ENCODE measurements around the gene RAD51B.
"Not testable (repeated sequence)": the region's sequence is repeated elsewhere in the genome, so short reads cannot be mapped to it uniquely, and the experiment has no call there.

The RAD51B gene

DNA sequence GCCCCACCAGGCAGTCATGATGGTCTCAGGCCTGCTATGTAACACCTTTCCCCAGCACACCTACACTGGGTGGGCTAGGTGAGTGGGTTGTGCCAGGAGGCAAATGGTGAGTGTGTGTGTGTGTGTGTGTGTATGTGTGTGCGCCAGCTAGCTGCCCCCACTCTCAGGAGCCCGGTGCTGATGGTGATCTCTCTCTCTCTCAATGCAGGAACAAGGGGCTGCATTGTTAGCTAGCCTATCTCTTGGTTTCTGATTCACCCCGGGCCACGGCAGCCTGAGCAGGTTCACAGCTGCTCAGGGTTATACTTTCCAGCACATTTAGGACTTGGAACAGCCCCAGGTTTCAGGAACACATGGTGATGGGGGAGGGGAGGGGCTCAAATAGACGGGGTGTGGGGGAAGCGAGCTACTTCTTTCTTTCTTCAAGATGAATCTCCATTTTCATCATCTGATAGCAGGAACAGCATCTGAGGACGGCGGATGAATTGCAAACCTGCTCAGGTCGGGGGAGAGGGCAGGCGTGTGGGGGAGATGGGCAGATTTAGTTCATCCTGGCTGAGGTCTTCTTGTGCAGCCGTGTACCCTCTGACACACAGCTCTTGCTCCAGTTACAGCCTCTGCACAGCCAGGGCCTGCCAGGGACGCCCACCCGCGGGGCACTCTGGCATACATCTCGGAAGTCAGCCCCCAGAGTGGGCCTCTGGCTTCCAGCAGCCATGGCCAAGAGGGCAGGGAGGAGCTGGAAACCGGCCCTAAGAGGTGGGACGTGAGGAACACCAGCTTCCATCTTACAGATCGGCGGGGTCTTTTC lies 835.6 kb downstream of the RAD51B start:
- DNase-seq (ENCODE audit: low spot score), result no peak

DNA sequence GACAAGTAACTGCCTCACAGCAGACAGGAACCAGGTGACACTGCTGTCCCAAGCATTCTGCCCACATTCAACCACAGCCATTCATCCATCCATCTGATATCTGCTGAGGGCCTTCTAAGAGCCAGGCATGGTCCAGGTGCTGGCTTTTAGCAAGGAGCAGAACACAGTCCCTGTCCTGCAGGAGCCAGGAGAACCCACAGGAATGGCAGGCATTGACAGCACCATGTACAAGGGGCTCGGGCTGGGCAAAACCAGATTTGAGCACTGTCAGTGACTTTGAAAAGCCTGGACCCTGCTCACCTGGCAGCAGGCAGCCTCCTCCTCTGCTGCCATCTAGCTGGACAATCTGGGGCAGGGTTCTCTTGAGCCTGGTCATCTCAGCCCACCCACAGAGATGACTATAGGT lies 836.3 kb downstream of the RAD51B start:
- no peak for DNase-seq (ENCODE audit: low spot score)

DNA sequence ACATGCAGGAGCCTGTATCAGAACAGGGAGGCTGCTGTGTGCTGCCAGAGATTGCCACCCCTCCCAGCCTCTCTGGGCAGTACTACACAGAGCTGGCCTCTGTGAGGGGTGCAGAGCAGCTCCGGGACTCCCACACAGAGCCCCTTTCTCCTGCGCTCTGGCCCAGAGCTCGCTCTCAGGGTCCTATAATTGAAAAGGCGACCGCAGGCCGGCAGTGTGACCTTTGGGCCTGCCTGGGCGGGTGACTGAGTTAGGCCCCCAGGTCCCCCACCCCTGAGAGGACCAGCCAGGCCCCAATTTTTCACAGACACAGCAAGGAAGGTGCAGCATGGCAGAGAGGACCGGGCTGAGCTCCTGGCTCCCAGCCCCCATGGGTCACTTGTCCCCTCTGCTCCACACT lies 836.9 kb downstream of the RAD51B start:
- no peak for DNase-seq (ENCODE audit: low spot score)

DNA sequence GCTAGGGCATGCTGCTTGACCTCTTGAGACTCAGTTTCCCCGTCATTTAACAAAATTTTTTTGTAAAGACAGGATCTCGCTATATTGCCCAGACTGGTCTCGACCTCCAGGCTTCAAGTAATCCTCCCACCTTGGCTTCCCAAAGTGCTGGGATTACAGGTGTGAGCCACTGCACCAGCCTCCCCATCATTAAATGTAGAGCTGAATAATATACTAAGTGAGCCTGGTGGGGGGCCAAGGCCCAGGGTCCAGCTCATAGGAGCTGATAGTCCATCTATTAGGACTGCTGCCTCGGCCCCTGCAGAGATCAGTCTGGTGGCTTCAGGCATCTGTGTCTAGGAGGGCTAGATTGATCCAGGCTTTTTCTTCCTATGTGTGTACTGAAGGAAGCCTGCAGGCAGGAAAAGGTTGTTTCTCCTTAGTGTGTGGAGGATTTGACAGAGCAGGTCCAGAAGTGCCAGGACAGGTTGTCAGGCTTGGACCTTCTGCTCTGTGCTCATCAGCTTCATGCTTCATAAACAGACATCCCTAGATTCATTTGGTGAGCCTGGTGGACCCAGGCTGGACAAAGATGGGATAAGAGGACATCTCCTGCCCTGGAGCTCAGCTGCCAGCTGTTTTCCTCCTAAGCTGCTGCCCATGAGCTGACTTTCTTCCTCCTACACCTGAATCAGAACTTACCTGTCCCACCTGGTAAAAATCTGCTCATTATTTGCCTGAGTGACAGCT lies 837.9 kb downstream of the RAD51B start:
- DNase-seq (ENCODE audit: low spot score), result no peak

DNA sequence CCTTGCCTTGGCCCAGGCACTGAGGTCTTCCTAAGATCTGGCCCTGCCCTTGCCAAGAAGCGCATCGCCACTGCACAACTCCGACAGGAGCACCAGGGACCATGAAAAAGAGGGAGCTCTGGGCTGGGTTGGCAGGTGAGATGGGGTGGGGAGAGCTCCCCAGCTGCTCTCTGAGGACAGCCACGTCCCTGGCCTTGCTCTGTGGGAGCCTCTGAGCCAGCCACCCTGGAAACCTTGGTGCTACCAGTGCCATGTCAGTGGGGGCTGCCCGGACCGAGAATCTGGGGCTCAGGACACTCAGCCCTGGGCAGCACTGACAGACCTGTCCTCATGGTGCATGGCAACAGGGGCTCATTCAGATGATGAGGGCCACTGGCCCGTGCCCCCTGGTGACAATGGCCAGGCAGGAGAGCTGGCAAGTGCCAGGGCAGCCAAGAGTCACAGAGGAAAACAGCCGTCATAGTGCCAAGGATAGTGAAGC lies 838.5 kb downstream of the RAD51B start:
- no peak for DNase-seq (ENCODE audit: low spot score)

DNA sequence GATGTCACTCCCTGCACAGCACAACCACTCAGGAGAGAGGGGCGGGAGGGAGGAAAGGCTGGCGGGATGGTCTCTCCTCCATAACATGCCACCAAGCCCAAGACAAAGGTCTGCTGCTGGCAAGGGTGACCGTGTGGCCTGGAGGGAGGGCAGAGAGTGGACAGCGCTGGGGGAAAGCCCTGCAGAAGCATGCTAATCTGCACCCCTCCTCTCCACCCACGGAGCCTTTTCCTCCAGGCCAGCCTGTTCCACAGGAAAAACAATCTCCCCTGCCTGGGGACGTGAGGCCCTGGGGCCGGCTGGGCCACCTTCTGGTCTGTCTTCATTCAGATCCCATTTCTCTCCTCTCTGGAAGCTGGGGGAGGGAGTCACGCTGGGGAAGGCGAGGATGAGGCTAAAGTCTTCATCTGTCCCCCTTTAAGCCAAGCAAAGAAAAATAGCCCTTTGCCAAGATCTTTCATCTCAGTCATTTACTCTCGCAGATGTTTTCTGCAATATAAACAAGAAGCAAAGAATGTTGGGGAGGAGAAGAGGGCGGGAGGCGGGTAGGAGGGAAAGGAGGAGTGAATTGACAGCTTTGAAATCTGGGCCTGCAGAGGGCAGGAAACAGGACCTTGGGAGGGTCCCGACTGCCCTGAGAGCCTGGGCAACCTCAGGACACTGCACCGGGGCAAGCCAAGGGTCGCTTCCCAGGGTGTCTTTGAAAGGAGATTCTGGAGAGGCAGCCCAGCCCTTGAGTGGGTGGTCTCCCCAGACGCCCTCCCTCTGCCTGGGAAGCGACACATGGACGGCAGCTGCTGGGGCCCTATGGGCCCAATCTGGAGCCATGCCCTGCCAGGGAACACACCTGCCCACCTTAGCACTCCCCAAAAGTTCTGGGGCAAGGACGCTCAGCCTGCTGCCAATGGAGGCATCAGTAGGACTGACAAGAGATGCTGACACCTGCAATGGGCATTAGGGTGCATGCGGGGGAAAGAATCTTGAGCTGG lies 839.7 kb downstream of the RAD51B start:
- DNase-seq (ENCODE audit: low spot score), result no peak

DNA sequence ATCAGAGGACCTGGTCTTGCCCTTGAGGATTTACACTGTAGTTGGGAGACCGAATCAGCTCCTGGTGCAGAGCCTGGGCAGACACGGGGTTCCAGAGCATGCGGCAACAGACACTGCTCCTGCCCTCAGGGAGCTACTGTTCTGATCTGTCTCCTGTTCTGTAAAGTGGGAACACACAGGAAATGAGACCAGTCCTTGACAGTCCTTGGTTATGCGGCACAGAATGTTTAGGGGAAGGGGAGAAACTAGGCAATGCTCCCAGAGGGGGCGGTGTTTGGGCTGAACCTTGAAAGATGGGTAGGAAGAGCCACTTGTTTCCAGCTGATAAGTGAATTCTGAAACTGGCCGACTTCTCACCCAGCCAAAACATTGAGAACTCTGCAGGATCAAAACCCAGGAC lies 840.9 kb downstream of the RAD51B start:
- DNase-seq (ENCODE audit: low spot score), result no peak

DNA sequence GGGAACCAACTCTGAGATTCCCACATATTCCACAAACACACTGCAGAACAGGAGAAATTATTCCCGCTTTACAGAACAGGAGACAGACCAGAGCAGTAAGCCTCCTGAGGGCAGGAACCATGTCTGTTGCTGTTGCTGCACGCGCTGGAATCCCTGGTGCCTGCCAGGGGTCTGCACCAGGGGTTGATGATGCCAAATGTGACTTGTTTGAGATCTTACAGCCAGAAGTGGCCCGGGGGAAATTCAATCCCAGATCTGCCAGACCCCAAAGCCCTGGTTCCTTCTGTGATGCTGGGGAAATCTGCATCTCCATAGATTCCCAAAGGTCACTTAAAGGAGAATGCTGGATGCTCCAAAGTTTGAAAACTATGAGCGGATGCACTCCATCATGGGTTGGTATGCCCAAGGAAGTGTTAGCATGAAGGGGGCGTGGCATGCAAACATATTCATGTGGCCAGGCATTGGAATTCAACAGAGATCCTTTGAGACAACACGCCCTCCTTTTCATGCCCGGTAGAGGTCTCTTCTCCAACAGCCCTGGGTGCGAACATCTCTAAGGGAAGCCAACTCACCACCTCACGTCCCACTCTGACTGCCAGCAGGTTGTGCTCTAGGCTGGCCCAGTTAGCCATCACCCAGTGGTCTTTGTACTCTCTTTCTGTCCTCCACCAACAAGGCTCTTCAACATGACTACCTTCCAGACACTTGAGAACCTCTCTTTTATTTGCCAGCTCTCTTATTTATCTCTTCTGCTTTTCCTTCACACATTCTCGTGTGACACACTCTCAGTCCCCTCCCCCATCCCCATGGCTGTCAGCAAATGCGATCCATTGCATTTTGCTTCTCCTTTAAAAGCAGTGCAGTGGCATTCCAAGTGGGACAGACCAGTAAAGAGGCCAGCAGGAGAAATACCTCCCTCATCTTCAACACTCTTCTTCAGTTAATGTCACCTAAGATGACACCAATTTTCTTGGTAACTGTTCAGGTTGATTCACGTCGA lies 841.9 kb downstream of the RAD51B start:
- no peak for DNase-seq (ENCODE audit: low spot score)

DNA sequence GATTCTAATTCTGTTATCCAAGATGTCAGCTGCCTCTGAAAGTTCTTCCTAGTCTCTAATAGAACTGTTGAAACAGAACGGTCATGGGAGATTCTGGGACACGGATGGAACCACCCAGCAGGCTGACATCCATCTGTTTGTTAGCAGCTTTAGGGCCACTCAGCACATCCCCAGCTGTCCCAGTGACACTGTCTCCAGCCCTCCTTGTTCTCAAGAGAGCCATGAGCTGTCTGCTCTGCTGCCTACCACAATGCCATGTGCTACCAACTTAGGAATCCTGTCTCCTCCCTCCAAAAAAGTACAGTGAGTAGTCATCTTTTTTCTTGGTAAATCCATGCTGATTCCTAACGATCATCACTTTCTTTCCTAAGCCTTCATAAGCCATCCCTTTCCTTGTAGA lies 842.8 kb downstream of the RAD51B start:
- DNase-seq (ENCODE audit: low spot score), result no peak

DNA sequence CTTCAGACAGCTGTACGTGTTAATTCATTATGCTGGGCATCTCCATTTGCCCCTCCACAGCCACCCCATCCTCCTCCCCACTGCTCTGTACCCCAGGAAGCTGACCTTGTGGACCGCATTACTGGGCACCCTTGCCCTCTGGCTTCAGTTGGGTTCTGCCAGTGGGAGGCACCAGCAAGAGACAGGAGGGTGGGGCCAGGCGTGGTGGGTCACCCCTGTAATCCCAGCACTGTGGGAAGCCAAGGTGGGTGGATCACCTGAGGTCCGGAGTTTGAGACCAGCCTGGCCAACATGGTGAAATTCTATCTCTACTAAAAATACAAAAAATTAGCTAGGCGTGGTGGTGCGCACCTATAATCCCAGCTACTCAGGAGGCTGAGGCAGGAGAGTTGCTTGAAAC lies 843.2 kb downstream of the RAD51B start:
- not testable (repeated sequence) for DNase-seq (ENCODE audit: low spot score)

DNA sequence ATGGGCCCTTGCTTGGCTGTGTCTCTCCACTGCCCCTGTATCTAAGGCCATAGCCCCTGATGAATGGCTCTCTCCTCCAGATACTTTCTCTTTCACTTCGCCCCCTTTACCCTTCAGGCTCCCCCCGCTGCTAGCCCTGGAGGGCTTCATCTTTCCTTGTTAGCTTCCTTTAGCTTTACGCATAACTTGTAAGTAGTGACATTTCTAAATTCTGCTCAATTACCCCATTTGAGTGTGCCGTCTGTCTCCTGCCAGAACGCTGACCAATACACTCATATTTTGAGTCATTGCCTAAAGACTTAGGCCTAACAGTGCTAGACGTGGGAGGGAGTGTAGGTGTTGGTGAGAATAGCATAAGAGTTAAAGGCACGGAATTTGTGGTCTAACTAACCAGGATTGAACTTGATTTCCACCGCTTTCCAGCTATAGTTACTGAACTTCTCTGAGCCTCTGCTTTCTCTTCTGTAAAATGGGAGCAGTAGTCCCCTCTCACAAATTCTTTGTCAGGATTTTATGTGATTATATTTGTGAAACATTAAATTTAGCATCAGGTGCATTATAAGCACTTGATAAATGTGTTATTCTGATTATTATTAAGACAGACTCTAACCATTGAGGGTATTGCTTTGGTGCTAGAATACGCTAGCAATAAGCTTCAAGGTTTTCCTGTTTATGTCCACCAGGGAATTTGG lies 844.0 kb downstream of the RAD51B start:
- peak; percentile 5 for DNase-seq (ENCODE audit: low spot score)

DNA sequence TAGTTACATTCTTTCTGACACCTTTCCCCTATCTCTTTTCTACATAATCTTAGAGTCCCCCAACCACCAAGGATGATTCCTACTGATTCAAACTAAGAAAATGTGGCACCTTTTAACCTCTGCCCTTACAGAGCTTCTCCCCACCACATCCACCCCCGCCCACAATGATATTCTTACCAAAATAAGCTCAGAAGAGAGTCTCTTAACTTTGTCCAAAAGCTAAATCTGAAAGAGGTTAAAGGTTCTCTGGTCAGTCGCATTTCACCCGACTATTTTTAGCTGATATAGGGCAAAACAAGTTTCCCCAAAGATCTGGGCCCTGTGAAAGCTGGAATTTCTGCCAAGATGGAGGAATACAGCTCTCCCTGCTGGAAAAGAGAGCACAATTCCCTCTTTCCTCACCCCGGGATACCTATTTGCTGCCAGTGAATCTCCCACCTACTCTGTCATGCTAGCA lies 844.7 kb downstream of the RAD51B start:
- DNase-seq (ENCODE audit: low spot score), result no peak

DNA sequence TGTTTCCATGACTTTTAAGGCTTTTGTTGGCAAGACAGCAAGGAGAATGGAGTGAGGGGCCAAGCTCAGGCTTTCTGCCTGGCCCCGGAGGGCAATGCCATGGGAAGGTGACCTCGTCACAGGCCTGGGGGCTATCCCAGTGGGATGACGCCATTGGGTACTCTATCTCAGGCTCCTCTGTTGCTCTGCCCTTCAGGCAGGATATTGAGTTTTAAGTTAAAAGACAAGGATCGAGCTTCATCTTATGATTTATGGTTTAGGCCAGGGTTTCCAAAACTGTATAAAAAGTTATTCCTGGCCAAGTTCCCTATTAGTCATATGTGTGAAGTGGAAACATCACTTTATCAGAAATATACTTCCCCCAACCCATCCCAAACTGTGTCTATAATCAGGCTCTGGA lies 845.6 kb downstream of the RAD51B start:
- DNase-seq (ENCODE audit: low spot score), result no peak

DNA sequence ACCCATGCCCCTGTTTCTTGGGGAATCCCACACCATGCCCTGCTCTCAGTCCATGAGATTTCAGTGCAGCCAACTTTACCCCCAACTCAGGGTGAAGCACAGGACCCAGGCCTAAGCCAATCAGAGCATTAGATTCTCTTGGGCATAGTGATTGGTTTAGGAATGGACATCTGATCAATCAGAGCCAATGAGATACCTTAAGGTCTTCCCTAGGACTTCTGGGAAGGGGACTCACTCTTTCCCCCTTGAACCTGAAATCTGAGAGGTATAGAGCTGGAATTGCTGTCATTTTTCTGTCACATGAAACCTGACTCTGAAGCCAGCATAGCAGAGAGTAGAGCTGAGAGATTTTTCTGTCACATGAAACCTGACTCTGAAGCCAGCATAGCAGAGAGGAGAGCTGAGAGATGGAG lies 846.2 kb downstream of the RAD51B start:
- DNase-seq (ENCODE audit: low spot score), result no peak

DNA sequence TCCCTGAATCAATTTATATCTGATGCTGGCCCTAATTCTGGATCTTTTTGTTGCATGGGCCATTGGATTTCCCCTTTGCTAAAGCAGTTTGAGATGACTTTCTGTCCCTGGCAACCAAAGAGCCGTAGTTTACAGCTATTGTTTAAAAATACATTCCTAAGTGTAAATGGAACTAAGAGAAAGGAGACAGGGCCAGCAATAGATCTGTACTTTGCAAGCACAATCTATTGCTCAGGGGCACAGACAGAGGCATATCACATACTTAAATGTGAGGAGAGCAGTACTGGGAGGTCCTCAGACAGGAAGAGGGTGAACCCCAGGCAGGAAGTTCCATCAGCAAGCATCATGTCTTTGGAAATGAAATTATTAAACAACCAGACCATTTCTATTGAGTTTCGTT lies 846.7 kb downstream of the RAD51B start:
- DNase-seq (ENCODE audit: low spot score), result no peak

DNA sequence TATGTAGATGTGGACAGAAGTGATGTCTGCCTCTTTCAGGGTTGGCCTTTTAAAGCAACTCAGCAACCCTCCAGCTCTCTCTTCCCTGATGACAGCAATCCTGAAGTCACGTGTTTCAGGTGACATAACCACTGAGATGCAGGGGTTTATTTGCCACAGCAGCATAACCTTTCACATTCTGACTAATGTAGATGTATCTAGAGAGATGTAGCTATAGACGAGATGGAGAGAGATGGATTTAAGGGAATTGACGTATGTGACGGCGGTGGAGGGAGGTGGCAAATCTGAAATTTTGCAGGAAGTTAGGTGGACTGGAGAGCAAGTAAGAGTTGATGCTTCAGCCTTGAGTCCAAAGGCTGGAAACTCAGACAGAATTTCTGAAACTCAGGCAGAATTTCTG lies 847.3 kb downstream of the RAD51B start:
- no peak for DNase-seq (ENCODE audit: low spot score)

DNA sequence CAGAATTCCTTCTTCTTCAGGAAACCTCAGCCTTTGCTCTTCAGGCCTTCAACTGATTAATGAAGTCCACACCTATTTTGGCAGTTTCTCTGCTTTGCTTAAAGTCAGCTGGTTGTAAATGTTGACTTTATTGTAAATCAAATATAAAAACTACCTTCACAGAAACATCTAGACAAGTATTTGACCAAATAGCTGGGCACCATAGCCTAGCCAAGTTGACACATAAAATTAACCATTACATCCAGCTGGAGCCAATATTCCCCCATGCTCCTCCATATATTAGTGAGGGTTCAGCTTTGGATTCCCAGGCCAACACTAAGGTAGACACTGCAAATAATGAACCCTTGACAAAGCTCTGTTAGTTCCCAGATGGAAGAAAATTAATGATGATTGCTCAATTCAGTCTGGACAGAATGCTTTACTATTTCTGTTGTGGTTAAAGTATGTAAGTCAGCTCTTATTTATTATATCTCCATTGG lies 847.8 kb downstream of the RAD51B start:
- no peak for DNase-seq (ENCODE audit: low spot score)

DNA sequence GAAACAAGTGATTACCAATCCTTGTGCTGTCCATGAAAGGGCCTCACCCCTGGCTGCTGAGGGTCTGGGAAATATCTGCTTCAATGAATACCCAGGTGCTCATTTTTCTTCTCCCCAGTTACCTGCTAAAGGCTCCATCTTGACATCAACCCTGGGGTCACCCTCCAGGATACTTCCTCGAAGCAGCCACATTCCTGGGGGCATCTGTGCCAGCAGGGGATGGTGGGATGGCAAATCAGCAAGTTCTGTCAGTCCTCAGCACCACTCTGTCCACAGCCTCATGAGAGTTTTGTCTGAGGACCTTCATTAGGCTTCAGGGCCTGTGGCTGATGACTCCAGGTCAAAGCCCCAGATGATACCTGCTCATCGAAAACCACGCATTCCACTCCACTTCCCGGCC lies 848.4 kb downstream of the RAD51B start:
- DNase-seq (ENCODE audit: low spot score), result no peak

DNA sequence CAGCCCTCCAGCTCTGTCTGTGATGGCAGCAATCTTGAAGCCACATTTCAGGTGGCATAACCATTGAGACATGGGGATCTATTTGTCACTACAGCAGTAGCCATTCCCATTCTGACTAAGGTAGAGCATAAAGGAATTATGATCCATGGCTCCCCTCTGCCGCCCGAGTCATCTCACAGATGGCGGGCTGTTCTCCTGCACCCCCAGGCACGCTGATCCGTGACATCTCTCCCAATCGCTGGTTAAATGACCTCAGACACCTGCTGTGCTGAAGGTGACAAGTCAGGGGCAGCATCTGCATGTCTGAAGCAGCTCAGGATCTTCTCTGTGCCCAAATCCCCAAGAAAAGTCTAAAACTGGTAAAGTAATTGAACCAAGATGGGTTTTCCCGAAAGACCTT lies 849.0 kb downstream of the RAD51B start:
- no peak for DNase-seq (ENCODE audit: low spot score)

DNA sequence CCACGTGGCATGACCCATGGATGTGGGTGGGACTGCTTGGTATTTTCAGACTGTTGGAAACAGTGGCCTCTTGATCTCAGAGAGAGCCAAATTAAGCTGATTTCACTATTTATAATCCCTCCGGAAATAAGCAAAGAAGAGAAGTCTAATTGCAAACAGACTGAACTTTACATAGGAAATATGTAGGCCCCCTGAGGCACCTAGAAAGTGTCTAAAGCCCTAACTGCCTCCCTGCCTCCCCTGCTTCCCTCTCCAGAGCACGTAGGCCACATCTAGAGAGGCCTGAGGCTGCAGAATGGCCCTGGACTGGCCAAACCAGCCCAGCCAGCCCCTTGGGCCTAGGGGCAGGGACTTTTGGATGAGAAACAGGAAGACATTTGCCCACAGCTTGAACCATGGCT lies 849.5 kb downstream of the RAD51B start:
- DNase-seq (ENCODE audit: low spot score), result no peak

Measured in CD4-positive, alpha-beta T cell treated with Interleukin-6 at 100 ng/mL for 8 hours (primary cell).